Measurements from ENCODE around the gene MRPL58. TPM values are rescaled to one million over a fixed set of nuclear protein-coding genes. Genes with fewer than 3 reads are reported as not detected.
"Not testable (repeated sequence)": the region's sequence is repeated elsewhere in the genome, so short reads cannot be mapped to it uniquely, and the experiment has no call there.

Gene MRPL58
- total and polyA plus RNA-seq, 4 donors, result 13.0 to 35.5 (median 25.8) TPM

DNA sequence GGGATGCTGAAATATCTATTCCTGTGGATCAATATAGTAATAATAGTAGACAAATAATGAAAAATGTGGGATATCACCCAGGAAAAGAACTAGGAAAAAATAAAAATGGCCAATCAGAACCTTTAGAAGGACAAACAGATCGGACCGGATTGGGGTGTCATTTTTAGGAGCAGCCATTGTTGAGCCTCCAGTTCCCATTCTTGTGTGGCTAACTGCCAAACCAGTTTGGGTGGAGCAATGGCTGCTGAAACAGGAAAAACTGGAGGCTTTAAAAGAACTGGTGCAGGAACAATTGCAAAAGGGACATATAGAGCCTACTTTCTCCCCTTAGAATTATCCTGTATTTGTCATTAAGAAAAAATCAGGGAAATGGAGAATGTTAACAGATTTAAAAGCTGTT, 14.2 kb downstream of the MRPL58 start:
- H3K27me3 ChIP-seq (ENCODE audit: control insufficient read depth, insufficient read depth, low read length); DNase-seq (ENCODE audit: low read depth in 4 of 6, low spot score in 6 of 6); H3K4me1 ChIP-seq (ENCODE audit: control insufficient read depth, insufficient read depth, low read length); H3K36me3 ChIP-seq (ENCODE audit: control insufficient read depth, insufficient read depth, low read length); H3K4me3 ChIP-seq (ENCODE audit: low read depth, low read length); H3K9me3 ChIP-seq (ENCODE audit: control insufficient read depth, insufficient read depth, low read length); H3K27ac ChIP-seq (ENCODE audit: low read depth, low read length): not testable (repeated sequence)
- WGBS (ENCODE audit: insufficient coverage), result 96% methylated on average over 2 of the region's 2 CpGs

GRCh38 chr17:75030161-75030560, 17.7 kb downstream of the MRPL58 start:
- WGBS (ENCODE audit: insufficient coverage), result 90% methylated on average over 3 of the region's 8 CpGs
- no peak for DNase-seq (ENCODE audit: low read depth in 4 of 6, low spot score in 6 of 6)
- Histone ChIP-seq H3K9me3 (ENCODE audit: control insufficient read depth, insufficient read depth, low read length) (no peaks in the 10 kb centered on the region), H3K4me3 (ENCODE audit: low read depth, low read length) (no peak overlapping the region), H3K27me3 (ENCODE audit: control insufficient read depth, insufficient read depth, low read length) (no peaks in the 10 kb centered on the region), H3K4me1 (ENCODE audit: control insufficient read depth, insufficient read depth, low read length) (peaks cover 28% of the 10 kb centered on the region), H3K27ac (ENCODE audit: low read depth, low read length) (no peak overlapping the region), H3K36me3 (ENCODE audit: control insufficient read depth, insufficient read depth, low read length) (no peaks in the 10 kb centered on the region)

- DNase-seq (ENCODE audit: low read depth in 4 of 6, low spot score in 6 of 6), result peak in 4 of 6 donors; percentile 64 to 96 (median 86)
- Histone ChIP-seq H3K4me3 (ENCODE audit: low read depth, low read length) (peak overlapping the region; percentile 90), H3K4me1 (ENCODE audit: control insufficient read depth, insufficient read depth, low read length) (peaks cover 39% of the 10 kb centered on the region), H3K27ac (ENCODE audit: low read depth, low read length) (peak overlapping the region; percentile 83), H3K27me3 (ENCODE audit: control insufficient read depth, insufficient read depth, low read length) (no peaks in the 10 kb centered on the region), H3K36me3 (ENCODE audit: control insufficient read depth, insufficient read depth, low read length) (peaks cover 17% of the 10 kb centered on the region), H3K9me3 (ENCODE audit: control insufficient read depth, insufficient read depth, low read length) (no peaks in the 10 kb centered on the region)
- WGBS (ENCODE audit: insufficient coverage), result 20% methylated on average over 10 of the region's 10 CpGs
Measured at GRCh38 chr17:75031972-75032719, 19.7 kb downstream of the MRPL58 start.

DNA sequence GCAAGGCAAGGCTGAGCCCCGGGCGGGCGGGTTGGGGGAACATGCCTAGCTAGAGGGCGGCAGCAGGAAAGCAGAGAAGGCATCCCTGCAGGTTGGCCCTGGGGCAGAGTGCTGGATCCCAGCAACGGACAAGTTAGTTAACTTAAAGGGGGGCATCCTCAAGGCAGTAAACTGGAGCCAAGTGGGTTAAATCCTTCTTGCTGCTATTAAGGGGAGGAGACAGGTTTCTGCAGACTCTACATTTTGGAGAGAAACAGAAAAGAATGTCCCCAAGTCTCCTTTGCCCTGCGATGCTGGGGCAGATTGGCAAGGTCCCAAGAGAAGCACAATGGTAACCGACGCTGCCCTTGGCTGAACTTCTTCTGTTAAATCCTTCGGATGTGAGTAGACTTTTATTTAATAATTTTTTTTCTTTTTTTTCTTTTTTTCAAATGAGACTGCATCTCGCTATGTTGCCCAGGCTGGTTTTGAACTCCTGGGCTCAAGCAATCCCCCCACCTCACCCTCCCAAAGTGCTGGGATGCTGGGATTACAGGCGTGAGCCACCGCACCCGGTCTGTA, 20.3 kb downstream of the MRPL58 start:
- Histone ChIP-seq H3K36me3 (ENCODE audit: control insufficient read depth, insufficient read depth, low read length) (peaks cover 19% of the 10 kb centered on the region), H3K4me1 (ENCODE audit: control insufficient read depth, insufficient read depth, low read length) (peaks cover 39% of the 10 kb centered on the region), H3K9me3 (ENCODE audit: control insufficient read depth, insufficient read depth, low read length) (no peaks in the 10 kb centered on the region), H3K27ac (ENCODE audit: low read depth, low read length) (peak overlapping the region; percentile 98), H3K27me3 (ENCODE audit: control insufficient read depth, insufficient read depth, low read length) (no peaks in the 10 kb centered on the region), H3K4me3 (ENCODE audit: low read depth, low read length) (peak overlapping the region; percentile 90)
- 5% methylated on average over 5 of the region's 13 CpGs for WGBS (ENCODE audit: insufficient coverage)
- DNase-seq (ENCODE audit: low read depth in 4 of 6, low spot score in 6 of 6), result peak in 2 of 6 donors; percentile 43 to 57

DNA sequence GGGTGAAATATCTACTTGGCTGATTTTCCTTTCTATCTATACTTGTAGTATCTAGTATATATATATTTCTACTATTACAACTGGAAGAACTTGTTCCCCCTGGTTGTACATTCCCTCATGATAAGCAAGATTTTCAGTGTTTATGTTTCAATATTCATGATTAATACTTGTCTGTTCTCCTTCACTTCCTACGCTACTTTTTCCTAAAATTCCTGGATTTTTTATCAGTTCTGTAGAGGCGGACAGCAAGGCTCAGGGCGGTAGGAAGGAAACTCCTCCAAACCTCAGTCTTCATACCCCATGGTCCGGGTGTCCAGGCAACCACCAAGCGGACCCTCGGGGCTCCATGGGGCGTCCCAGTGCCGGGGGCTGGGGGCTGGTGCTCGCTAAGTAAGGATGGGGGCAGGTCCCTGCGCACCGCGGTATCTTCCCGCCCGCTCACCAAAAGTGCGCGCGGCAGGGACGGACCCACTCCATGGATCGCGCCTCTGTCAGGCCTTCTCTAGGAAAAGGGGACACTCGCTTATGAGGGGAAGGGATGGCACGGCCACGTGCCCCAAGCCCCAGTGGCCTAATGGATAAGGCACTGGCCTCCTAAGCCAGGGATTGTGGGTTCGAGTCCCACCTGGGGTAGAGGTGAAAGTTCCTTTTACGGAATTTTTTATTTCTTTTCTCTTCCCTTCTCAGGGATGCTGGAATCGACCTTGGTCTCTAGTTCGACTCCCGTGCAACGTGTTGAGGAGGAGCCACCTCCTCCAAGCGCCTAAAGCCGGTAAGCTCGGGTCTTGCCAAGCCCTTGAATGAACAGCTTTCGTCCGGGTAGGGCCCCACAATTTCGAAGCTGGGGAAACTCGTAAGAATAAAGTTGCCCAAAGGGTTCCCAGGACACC, 21.1 kb downstream of the MRPL58 start:
- WGBS (ENCODE audit: insufficient coverage), result under 1% methylated on average over 28 of the region's 36 CpGs
- Histone ChIP-seq H3K27me3 (ENCODE audit: control insufficient read depth, insufficient read depth, low read length) (no peaks in the 10 kb centered on the region), H3K36me3 (ENCODE audit: control insufficient read depth, insufficient read depth, low read length) (peaks cover 26% of the 10 kb centered on the region), H3K4me1 (ENCODE audit: control insufficient read depth, insufficient read depth, low read length) (peaks cover 39% of the 10 kb centered on the region), H3K9me3 (ENCODE audit: control insufficient read depth, insufficient read depth, low read length) (no peaks in the 10 kb centered on the region), H3K4me3 (ENCODE audit: low read depth, low read length) (peak overlapping the region; percentile 90), H3K27ac (ENCODE audit: low read depth, low read length) (peak overlapping the region; percentile 98)
- peak in 5 of 6 donors; percentile 86 to 98 (median 92) for DNase-seq (ENCODE audit: low read depth in 4 of 6, low spot score in 6 of 6)

- Histone ChIP-seq H3K27ac (ENCODE audit: low read depth, low read length) (peak overlapping the region; percentile 98), H3K36me3 (ENCODE audit: control insufficient read depth, insufficient read depth, low read length) (peaks cover 32% of the 10 kb centered on the region), H3K9me3 (ENCODE audit: control insufficient read depth, insufficient read depth, low read length) (no peaks in the 10 kb centered on the region), H3K4me1 (ENCODE audit: control insufficient read depth, insufficient read depth, low read length) (peaks cover 39% of the 10 kb centered on the region), H3K4me3 (ENCODE audit: low read depth, low read length) (peak overlapping the region; percentile 90), H3K27me3 (ENCODE audit: control insufficient read depth, insufficient read depth, low read length) (no peaks in the 10 kb centered on the region)
- DNase-seq (ENCODE audit: low read depth in 4 of 6, low spot score in 6 of 6), result peak in 4 of 6 donors; percentile 74 to 97 (median 86)
- under 1% methylated on average over 40 of the region's 43 CpGs for WGBS (ENCODE audit: insufficient coverage)
Measured at GRCh38 chr17:75034236-75034908, 21.9 kb downstream of the MRPL58 start.

DNA sequence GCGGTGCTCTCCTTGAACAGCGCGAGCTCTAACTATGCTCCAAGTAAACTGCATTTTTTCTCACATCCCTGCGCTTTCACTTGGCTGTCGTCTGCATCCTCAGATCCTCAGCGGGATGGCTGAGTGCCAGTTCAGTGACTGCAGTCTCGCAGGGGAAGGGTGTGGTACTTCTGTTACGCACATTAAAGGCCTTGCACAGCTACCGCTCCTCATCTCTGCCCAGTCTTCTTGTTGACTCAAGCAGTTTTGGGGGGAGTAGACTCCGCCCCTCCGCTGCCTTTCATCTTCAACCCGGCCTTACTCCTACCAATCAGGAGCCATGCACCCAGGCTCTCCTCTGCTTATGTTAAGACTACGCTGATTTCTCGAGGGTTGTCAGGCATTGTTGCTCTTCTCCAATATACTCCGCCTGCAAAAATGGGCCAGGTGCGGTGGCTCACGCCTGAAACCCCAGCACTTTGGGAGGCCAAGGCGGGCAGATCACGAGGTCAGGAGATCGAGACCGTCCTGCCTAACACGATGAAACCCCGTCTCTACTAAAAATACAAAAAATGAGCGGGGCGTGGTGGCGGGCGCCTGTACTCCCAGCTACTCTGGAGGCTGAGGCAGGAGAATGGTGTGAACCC, 24.3 kb downstream of the MRPL58 start:
- H3K4me3 ChIP-seq (ENCODE audit: low read depth, low read length), result no peak overlapping the region

GRCh38 chr17:75039238-75039637, 26.8 kb downstream of the MRPL58 start:
- Histone ChIP-seq H3K4me1 (ENCODE audit: control insufficient read depth, insufficient read depth, low read length) (peaks cover 19% of the 10 kb centered on the region), H3K27me3 (ENCODE audit: control insufficient read depth, insufficient read depth, low read length) (no peaks in the 10 kb centered on the region), H3K27ac (ENCODE audit: low read depth, low read length) (no peak overlapping the region), H3K4me3 (ENCODE audit: low read depth, low read length) (no peak overlapping the region), H3K9me3 (ENCODE audit: control insufficient read depth, insufficient read depth, low read length) (no peaks in the 10 kb centered on the region), H3K36me3 (ENCODE audit: control insufficient read depth, insufficient read depth, low read length) (peaks cover 58% of the 10 kb centered on the region)
- 81% methylated on average over 5 of the region's 5 CpGs for WGBS (ENCODE audit: insufficient coverage)
- DNase-seq (ENCODE audit: low read depth in 4 of 6, low spot score in 6 of 6), result no peak

More for the DNA sequence above, 24.3 kb downstream of the MRPL58 start:
- Histone ChIP-seq H3K9me3 (ENCODE audit: control insufficient read depth, insufficient read depth, low read length) (no peaks in the 10 kb centered on the region), H3K36me3 (ENCODE audit: control insufficient read depth, insufficient read depth, low read length) (peaks cover 51% of the 10 kb centered on the region), H3K4me1 (ENCODE audit: control insufficient read depth, insufficient read depth, low read length) (peaks cover 39% of the 10 kb centered on the region), H3K27me3 (ENCODE audit: control insufficient read depth, insufficient read depth, low read length) (no peaks in the 10 kb centered on the region), H3K27ac (ENCODE audit: low read depth, low read length) (peak overlapping the region; percentile 45)
- peak in 2 of 6 donors; percentile 36 to 84 for DNase-seq (ENCODE audit: low read depth in 4 of 6, low spot score in 6 of 6)
- WGBS (ENCODE audit: insufficient coverage), result 79% methylated on average over 26 of the region's 27 CpGs

Data from spinal cord (tissue), 10 donors.